GM10266 (cell line): ENCODE results near the gene CEP72.

Experiments
- DNase-seq: peaks from one replicate; pipeline ENCODE4 v3.0.0; 2012; ENCODE audit errors: extremely low spot score
- CTCF ChIP-seq: IDR thresholded peaks from 2 replicates; pipeline ENCODE4 v1.5.1; 2012; ENCODE audit warnings: mild to moderate bottlenecking, low read depth; ENCODE audit not compliant: control insufficient read depth, insufficient read depth; ENCODE audit errors: missing control alignments

CEP72 gene

GRCh38 chr5:620152-620551 is 8.0 kb downstream of the CEP72 start:
- no peak for DNase-seq
- no peak for TF ChIP-seq CTCF

GRCh38 chr5:620586-621180 is 8.5 kb downstream of the CEP72 start:
- no peak for DNase-seq
- no peak for TF ChIP-seq CTCF

GRCh38 chr5:621341-621761 is 9.2 kb downstream of the CEP72 start:
- no peak for TF ChIP-seq CTCF
- DNase-seq: no peak

GRCh38 chr5:622359-622758 is 10.2 kb downstream of the CEP72 start:
- TF ChIP-seq CTCF: no peak
- no peak for DNase-seq

- TF ChIP-seq CTCF: no peak
- no peak for DNase-seq
These were observed 10.9 kb downstream of the CEP72 start for GRCh38 chr5:622946-623522.

GRCh38 chr5:623531-623930 is 11.4 kb downstream of the CEP72 start:
- no peak for DNase-seq
- no peak for TF ChIP-seq CTCF

GRCh38 chr5:624118-624950 is 12.2 kb downstream of the CEP72 start:
- DNase-seq: no peak
- no peak for TF ChIP-seq CTCF
